ENCODE data around the gene WDSUB1. TPM values are rescaled to one million over a fixed set of nuclear protein-coding genes. Genes with fewer than 3 reads are reported as not detected.

Gene WDSUB1
- total RNA-seq, 1 donor, result 9.1 TPM

GRCh38 chr2:159230145-159230877 lies 56.2 kb downstream of the WDSUB1 start:
- TF ChIP-seq CTCF (IDR thresholded peaks at IDR 0.05; ENCODE audit: insufficient read depth, low read length), result no peak
- no peak overlapping the region for H3K4me3 ChIP-seq (ENCODE audit: low read depth, low read length)
- DNase-seq (ENCODE audit: low read depth), result no peak

DNA sequence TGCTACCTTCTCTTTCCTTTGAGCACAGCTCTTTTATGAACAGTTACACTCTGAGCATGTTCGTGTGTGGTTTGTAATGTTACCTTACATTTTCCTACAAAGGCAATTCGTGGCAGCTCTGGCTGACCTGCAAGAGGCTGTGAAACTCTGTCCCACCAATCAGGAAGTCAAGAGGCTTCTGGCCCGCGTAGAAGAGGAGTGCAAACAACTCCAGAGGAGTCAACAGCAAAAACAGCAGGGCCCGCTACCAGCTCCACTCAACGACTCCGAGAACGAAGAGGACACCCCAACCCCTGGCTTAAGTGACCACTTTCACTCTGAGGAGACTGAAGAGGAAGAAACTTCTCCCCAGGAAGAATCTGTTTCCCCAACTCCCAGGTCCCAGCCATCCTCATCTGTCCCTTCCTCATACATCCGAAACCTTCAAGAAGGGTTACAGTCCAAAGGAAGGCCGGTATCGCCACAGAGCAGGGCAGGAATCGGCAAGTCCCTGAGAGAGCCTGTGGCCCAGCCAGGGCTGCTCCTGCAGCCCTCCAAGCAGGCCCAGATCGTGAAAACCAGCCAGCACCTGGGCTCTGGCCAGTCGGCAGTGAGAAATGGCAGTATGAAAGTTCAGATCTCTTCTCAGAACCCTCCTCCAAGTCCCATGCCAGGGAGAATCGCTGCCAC lies 56.9 kb downstream of the WDSUB1 start:
- no peak for TF ChIP-seq CTCF (IDR thresholded peaks at IDR 0.05; ENCODE audit: insufficient read depth, low read length)
- H3K4me3 ChIP-seq (ENCODE audit: low read depth, low read length), result no peak overlapping the region
- DNase-seq (ENCODE audit: low read depth), result no peak

DNA sequence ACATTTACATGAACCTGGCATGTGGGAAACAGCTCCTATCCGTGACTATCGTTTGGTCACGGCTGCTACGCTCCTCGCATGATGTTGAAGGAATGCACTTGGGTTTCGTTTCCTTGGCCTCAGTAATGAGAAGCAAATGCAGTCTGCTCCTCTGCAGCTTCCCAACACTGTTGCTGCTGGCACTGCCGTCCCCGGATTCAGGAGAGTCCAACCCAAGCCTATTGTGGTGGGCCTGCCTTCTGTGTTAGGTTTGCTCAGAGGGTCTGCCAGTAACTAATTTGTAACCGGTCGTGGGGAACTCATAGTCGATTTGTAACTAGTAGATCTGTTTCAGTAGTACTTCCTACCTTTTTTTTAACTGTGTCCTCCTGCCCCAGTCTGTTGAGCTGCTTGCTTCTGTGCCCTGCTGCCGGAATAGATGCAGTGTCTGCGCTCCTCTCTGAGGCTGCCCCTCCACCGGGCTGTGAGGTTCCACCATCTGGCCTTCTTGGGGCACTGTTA lies 58.4 kb downstream of the WDSUB1 start:
- no peak overlapping the region for H3K4me3 ChIP-seq (ENCODE audit: low read depth, low read length)
- peak; percentile 64 for DNase-seq (ENCODE audit: low read depth)

DNA sequence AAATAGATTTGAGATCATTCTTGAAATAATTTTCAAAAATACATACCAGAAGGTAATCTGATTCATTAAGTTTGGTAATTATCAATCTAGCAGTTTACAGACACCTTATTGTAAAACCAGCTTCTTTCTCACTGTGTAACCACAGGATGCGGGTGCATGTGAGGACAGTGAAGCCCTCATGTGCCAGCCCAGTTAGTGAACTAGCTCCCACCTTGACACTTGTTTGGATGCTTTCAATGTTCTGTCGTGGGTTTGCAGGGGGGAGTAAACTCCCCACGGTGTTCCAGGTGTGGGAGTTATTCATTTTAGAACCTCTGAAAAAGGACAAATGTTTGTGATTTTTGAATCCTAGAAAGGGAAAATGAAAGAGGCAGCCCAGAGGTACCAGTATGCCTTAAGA lies 59.0 kb downstream of the WDSUB1 start:
- no peak for DNase-seq (ENCODE audit: low read depth)
- H3K4me3 ChIP-seq (ENCODE audit: low read depth, low read length), result no peak overlapping the region
- no peak for TF ChIP-seq CTCF (IDR thresholded peaks at IDR 0.05; ENCODE audit: insufficient read depth, low read length)

More for the DNA sequence above, 58.4 kb downstream of the WDSUB1 start:
- no peak for TF ChIP-seq CTCF (IDR thresholded peaks at IDR 0.05; ENCODE audit: insufficient read depth, low read length)

DNA sequence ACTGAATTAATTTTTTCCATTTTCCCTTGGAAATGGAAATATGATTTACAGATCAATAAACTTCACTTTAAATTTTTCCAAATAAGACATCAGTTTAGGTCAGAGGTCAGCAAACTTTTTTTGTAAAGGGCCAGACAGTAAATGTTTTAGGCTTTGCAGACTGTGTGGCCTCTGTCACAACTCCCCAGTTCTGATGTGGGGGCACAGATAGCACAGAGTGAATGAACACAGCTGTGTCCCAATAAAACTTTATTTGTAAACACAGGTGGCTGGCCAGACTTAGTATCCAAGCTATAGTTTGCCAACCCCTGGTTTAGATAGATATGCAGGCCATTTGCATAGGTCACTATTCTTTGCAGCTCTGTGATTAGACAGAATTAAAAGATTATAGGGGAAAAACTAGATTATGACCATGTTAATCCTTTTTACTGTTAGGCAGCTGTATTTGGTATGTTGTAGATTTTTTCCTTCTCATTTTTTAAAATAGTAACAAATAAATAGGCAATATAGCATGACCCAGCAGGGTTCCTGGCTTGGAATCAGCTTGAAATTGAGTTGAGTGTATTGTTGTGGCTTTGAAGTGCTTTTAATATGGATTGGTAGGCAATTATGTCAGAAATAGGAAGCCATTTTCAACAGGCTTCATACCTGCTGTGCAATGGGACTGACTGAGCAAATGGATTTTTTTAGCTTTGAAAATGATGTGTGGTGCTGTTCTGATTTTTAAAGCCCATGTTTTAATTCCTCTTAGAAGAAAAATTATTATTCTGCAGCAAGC lies 59.7 kb downstream of the WDSUB1 start:
- no peak for DNase-seq (ENCODE audit: low read depth)

More for the DNA sequence above, 59.7 kb downstream of the WDSUB1 start:
- TF ChIP-seq CTCF (IDR thresholded peaks at IDR 0.05; ENCODE audit: insufficient read depth, low read length), result no peak
- no peak overlapping the region for H3K4me3 ChIP-seq (ENCODE audit: low read depth, low read length)

Data from fibroblast of the aortic adventitia (primary cell).